ENCODE results near the gene ZNF618. TPM values are rescaled to one million over a fixed set of nuclear protein-coding genes. Genes with fewer than 3 reads are reported as not detected.

ZNF618 gene
- total and polyA plus RNA-seq, 2 experiments from 2014 or later = 12.1 to 22.1 TPM

- H4K20me1 ChIP-seq (replicated peaks; ENCODE audit: insufficient read depth) = no peaks in the 10 kb centered on the region; the same call in 1 of the 2 replicates
- no peak overlapping the region for H3K4me2 ChIP-seq
- no peak overlapping the region for H3K4me3 ChIP-seq
- no peak overlapping the region for H3K27ac Mint-ChIP-seq
- no peak overlapping the region for H2AFZ ChIP-seq
- no peaks in the 10 kb centered on the region; the same call in 1 of the 2 replicates for H3K36me3 ChIP-seq (ENCODE audit: insufficient read depth)
- ATAC-seq (no peak), DNase-seq (ENCODE audit: low spot score) (no peak)
- peaks cover 14% of the 10 kb centered on the region for H3K4me1 ChIP-seq (ENCODE audit: insufficient read depth)
- no peaks in the 10 kb centered on the region for H3K79me2 ChIP-seq (replicated peaks; ENCODE audit: insufficient read depth)
- no peaks in the 10 kb centered on the region for H3K9me2 ChIP-seq (ENCODE audit: insufficient read depth)
- H3K27ac ChIP-seq (ENCODE audit: low read depth) = no peak overlapping the region
- TF ChIP-seq, protein P1, sequence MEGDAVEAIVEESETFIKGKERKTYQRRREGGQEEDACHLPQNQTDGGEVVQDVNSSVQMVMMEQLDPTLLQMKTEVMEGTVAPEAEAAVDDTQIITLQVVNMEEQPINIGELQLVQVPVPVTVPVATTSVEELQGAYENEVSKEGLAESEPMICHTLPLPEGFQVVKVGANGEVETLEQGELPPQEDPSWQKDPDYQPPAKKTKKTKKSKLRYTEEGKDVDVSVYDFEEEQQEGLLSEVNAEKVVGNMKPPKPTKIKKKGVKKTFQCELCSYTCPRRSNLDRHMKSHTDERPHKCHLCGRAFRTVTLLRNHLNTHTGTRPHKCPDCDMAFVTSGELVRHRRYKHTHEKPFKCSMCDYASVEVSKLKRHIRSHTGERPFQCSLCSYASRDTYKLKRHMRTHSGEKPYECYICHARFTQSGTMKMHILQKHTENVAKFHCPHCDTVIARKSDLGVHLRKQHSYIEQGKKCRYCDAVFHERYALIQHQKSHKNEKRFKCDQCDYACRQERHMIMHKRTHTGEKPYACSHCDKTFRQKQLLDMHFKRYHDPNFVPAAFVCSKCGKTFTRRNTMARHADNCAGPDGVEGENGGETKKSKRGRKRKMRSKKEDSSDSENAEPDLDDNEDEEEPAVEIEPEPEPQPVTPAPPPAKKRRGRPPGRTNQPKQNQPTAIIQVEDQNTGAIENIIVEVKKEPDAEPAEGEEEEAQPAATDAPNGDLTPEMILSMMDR (conservative IDR thresholded peaks at IDR 0.05; ENCODE audit: low read depth in 2 of 2) = 0 out of 4 replicates have a peak, but pooled peaks of 1 of the 2 experiments have one; percentile 4
- no peak for TF ChIP-seq ZNF462 (CRISPR knock-in tag; IDR thresholded peaks at IDR 0.05)
- H3K4me3 Mint-ChIP-seq = no peak overlapping the region
- H3K9me3 Mint-ChIP-seq = no peaks in the 10 kb centered on the region
- H3F3A ChIP-seq (replicated peaks; ENCODE audit: low read depth) = peaks cover 4% of the 10 kb centered on the region; the same call in 1 of the 2 replicates
- peaks cover 8% of the 10 kb centered on the region for H3K27me3 Mint-ChIP-seq (ENCODE audit: insufficient read depth, low read depth, poor library complexity)
- peaks cover 29% of the 10 kb centered on the region for H3K36me3 Mint-ChIP-seq (ENCODE audit: low read depth)
- H3K4me1 Mint-ChIP-seq = peaks cover 12% of the 10 kb centered on the region
- no peaks in the 10 kb centered on the region for H3K27me3 ChIP-seq (ENCODE audit: insufficient read depth)
Measured at GRCh38 chr9:114035845-114036801, 160.0 kb downstream of the ZNF618 start.
